Measurements from ENCODE around the gene CFAP97. TPM values are rescaled to one million over a fixed set of nuclear protein-coding genes. Genes with fewer than 3 reads are reported as not detected.

The CFAP97 gene
- total RNA-seq = 21.3 and 22.8 TPM in 2 replicates

DNA sequence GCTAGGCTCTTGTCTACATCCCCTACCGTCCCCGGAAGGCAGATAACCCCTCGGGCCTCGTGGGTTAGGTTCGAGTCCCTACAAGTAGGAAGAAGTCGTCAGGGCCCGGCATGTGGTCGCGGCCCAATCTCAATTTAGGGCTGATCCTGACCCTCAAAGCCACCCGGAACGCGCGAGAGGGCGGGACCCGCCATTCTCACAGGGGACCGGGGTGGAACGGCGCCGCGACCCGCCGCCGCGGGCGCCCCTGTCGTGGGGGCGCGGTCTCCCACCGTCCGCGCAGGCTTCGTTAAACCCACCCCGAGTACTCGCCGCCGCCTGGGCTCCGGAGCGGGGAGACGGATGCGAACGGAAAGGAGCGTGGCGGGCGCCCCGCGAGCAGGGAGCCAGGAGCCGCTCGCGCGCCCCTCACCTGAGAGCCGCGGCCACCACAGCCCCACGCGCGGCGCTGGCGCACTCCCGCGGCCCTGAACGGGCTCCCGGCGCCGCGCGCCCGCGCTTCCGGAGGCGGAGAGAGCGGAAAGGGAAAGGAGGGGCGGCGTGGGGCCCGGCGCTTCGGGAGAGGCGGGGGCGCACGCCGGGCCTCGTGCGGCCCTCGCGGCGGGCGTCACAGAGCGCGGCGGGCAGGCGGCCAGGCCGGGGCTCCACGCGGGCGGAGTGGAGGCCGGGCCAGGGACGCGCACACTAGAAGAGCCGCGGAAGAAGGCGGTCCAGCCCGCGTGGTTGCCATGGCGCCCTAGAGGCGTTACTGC lies at the start of gene CFAP97:
CFAP97 (minus strand) TSS at position 515 of the 752 bp plus-strand sequence. CDS start 12,804 bp downstream, outside the sequence.

DNA sequence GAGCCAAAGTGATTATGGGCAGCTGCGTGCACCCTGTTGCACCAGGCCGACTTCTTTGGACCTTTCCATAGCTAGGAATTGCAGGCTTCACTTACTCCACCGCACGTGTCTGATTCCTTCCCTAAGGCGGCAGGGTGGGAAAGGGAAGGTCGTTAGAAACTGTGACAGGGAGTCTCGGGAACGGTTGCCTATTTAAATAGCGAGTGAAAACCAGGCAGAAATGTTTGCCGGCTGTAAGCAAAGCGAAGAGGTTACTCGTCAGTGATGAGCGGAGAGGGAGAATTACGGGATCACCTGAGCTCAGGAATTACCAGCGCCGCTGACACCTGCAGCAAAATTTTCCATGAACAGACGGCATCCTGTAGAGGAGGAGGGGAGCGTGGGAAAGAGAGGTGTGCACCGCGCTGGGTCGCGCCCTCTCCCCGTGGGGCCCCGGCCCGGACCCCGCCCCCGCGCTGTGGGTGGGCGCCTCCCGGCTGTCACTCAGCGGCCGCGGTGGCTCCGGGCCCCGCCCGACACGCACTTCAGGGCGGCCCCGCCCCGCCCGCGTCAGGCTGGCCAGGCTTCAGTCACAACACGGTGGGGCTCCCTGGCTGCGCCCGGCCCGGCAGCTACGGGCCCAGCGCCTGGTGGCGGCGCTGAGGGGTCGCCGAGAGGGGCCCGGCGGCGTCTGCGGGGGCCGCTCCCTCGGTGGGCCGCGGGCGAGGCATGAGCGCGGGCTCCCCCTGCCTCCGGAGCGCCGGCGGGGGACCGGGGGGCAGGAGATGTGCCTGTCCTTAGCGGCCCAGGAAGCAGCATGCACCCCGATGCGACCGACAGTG lies 5.4 kb upstream of the CFAP97 start, which contains the start of gene SNX25:
SNX25 (plus strand) TSS at position 568 of the 821 bp plus-strand sequence; CDS start at position 797, 229 bp downstream.

DNA sequence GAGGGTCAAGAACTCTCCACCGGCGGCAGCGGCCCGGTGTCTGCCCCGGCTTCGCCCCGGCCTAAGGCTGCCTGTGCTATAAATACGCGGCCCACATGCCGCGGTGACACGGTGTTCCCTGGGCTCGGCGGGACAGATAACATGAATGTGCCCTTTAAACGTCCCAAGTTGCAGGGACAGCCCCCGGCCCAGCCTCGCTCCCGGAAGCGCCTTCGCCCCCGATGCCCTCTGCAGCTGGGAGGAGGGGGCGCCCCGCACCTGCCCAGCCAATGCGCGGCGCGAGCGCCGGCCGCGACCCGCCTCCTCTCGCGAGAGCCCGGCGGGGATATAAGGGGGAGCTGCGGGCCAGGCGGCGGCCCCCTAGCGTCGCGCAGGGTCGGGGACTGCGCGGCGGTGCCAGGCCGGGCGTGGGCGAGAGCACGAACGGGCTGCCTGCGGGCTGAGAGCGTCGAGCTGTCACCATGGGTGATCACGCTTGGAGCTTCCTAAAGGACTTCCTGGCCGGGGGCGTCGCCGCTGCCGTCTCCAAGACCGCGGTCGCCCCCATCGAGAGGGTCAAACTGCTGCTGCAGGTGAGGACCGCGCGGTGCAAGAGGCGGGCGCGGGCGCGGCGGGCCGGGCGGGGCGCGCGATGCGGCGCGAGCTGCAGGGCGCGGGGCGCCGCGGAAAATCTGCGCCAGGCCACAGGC lies 60.7 kb downstream of the CFAP97 start, which contains the start of gene SLC25A4:
SLC25A4 (plus strand) TSS at position 355 of the 689 bp plus-strand sequence; CDS start at position 462, 107 bp downstream.

Other genes with a start within 250 kb of the CFAP97 start
- not detected in 2 replicates for gene HELT, start 185.5 kb downstream of the CFAP97 start, total RNA-seq
- gene SLC25A4, start 60.7 kb downstream of the CFAP97 start, total RNA-seq = 6.8 and 7.8 TPM in 2 replicates
- gene SNX25, start 5.6 kb upstream of the CFAP97 start, total RNA-seq = 17.0 and 19.0 TPM in 2 replicates
- gene LRP2BP, start 191.9 kb upstream of the CFAP97 start, total RNA-seq = 0.16 and 0.18 TPM in 2 replicates
- gene ANKRD37, start 192.8 kb upstream of the CFAP97 start, total RNA-seq = 7.5 and 19.1 TPM in 2 replicates
- gene UFSP2, start 222.0 kb upstream of the CFAP97 start, total RNA-seq = 29.2 and 29.6 TPM in 2 replicates